ENCODE measurements around the gene BACH1.
"Not testable (repeated sequence)": the region's sequence is repeated elsewhere in the genome, so short reads cannot be mapped to it uniquely, and the experiment has no call there.

Gene BACH1

DNA sequence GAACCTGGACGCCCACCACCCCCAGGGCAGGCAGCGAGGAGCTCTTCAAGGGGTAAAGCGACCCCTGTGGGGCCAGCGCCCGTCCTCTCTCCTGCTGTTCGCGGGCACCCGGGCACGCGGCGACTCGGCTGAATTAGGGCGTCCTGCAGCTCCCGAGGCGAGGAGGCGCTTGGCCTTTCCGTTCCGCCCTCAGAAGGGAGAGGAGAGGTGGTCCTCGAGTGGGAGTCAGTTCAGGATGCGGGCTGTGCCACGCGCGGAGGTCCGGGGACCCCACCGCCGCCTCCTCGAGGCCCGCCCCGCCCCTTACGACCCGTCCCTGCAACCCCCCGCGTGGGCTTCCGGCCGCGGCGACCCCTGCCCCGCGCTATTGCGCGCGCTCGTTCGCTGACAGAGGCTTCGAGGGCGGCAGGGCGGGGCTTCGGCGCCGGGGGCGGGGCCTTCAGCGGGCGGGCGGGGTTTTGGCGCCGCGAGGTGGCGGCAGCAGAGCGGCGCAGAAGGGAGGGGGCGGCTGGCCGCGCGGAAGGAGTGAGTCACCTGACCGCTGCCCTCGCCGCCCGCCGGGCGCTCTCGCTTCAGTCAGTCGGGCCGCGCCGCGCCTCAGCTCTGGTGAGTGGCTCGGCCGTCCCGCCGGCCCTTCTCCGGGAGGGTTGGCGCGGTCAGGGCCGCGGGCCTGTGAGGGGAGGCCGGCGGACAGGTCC lies at the start of gene BACH1:
Gene BACH1 (plus strand): TSS at position 575 of the 698 bp plus-strand sequence. CDS start 22,359 bp downstream, outside the sequence.
- DNase-seq (ENCODE audit: low spot score) = peak; percentile 88

DNA sequence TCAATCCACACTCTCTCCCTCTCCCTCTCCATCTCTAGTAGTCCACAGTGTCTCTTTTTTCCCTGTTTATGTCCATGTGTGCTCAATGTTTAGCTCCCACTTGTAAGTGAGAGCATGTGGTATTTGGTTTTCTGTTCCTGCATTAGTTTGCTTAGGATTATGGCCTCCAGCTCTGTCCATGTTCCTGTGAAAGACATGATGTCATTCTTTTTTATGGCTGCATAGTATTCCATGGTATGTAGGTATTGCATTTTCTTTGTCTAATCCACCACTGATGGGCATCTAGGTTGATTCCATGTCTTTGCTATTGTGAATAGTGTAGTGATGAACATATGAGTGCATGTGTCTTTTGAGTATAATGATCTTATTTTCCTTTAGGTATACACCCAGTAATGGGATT lies 49.4 kb upstream of the BACH1 start:
- not testable (repeated sequence) for DNase-seq (ENCODE audit: low spot score)

- no peak for DNase-seq (ENCODE audit: low spot score)
These were observed 48.1 kb upstream of the BACH1 start for GRCh38 chr21:29250636-29251035.

GRCh38 chr21:29253861-29254260 lies 44.9 kb upstream of the BACH1 start:
- not testable (repeated sequence) for DNase-seq (ENCODE audit: low spot score)

DNA sequence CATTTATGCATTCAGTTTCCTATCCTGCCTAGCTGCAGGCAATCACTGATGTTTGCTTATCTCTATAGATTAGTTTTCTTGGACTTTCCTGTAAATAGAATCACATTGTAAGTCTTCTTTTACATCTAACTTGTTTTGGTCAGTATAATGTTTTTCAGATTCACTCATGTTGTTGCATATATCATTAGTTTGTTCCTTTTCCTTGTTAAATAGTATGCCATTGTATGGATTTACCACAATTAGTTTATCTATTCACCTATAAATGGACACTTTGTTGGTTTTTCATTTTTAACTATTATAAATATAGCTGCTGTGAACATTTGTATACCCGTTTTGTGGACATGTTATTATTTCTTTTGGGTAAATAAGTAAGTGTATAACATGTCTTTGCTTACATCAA lies 44.2 kb upstream of the BACH1 start:
- no peak for DNase-seq (ENCODE audit: low spot score)

DNA sequence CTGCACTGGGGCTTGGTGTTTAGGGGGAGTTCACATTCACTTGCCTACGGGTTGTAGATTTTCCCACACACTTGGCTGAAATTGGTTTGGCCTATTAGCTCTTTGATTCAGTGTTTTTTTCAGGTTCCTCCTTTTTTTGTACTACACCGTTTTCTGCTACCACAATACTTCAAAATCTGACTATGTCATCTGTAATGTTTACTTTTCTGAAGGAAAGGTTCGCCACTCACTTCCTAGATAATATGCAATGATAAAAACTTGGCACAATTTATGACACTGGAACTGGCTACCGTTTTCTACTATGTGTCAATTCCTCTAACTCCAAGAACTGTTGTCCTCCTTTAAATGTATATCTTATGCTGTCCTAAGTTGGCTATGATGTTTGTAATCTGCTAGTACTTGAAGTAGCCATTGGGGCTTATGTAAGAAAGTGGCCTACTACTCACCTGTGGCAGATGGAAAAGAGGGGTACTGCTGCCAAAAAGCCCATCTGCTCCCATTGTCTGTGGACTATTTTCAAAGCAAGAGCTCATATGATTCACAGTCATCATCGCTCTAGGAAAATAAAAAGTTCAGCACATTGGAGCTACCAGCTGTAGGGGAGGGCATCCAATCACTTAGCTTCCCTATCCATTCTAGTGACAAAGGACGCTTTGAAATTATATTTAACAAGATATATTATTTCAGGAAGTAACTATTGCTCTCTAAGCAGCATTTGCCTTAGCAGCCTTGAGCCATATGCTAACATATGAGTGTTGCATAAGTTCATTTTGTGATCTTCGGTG lies 42.4 kb upstream of the BACH1 start:
- no peak for DNase-seq (ENCODE audit: low spot score)

- no peak for DNase-seq (ENCODE audit: low spot score)
These were observed 41.0 kb upstream of the BACH1 start for GRCh38 chr21:29257701-29258100.

GRCh38 chr21:29258626-29259338 lies 39.9 kb upstream of the BACH1 start:
- DNase-seq (ENCODE audit: low spot score) = no peak

- DNase-seq (ENCODE audit: low spot score) = no peak
These were observed 38.3 kb upstream of the BACH1 start for GRCh38 chr21:29260461-29260860.

DNA sequence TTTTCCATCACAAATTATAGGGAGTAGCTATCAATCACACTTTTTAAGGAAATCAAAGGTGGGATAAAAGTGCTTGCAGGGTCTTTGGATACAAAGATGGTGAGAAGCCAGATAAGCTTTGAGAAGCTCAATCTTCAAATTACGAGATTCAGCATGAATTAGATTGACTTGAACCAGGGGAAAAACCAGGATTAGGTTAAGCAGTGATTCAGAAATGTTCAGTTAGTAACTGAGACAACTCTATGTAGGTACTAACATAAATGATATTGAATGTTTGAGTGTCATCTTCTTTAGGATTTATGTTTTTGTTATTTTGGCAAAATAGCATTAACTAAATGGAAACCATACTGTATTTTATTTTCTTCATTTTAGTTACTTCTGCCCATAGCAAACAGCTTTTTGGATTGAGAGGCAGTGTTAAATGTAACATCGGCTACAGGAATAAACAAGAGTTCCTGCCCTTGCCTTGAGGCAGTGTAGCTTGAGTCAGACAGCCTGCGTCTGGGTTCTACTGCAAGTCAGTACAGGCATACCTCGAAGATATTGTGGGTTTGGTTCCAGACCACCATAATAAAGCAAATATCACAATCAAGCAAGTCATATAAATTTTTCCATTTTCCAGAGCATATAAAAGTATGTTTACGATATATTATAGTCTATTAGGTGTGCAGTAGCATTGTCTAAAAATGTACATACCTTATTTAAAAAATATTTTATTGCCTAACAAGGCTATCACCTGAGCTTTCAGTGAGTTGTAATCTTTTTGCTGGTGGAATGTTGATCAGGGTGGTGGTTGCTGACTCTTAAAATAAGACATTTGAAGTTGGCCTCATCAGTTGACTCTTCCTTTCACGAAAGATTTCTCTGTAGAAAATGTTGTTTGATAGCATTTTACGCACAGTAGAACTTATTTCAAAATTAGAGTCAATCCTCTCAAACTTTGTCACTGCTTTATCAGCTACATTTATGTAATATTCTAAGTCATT lies 36.9 kb upstream of the BACH1 start:
- DNase-seq (ENCODE audit: low spot score) = no peak

DNA sequence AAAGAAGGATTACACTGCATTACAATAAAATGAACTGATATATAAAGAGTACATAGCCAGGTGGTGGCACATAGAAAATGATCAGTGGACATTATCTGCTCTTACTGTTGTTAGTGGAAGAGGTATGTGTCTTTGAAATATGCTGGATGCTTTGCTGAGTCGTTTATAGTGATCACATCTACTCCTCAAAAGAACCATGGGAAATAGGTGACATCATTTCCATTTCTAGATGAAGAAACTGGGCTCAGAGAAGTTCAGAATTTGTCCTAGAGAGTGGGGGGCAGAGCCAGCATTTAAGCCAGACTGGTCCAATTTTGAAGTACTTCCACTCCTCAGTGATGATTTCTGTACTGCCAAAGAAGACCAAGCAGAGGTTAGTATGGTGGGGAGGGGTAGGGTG lies 34.0 kb upstream of the BACH1 start:
- no peak for DNase-seq (ENCODE audit: low spot score)

DNA sequence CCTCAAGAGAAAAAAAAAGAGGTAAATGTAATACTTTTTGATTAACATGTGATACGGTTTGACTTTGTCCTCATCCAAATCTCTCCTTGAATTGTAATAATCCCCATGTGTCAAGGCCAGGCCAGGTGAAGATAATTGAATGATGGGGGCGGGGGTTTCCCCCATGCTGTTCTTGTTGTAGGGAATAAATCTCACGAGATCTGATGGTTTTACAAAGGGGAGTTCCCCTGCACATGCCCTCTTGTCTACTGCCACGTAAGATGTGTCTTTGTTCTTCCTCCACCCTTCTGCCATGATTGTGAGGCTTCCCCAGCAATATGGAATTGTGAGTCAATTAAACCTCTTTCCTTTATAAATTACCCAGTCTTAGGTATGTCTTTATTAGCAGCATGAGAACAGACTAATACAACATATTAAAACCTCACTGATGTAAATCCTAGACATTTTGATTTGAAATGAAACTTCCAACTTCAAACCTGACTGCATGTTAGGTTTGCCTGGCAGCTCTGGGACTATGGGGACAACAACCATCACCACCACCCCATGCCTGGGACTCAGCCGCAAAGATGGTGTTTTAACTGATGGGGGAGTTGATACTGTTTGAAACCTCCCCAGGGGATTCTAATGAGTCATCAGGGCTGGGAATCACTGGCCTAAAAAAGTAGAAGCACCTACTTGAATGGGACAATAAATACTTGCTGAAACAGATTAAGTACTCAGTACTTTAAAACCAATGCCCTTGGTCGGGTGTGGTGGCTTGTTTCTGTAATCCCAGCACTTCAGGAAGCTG lies 32.8 kb upstream of the BACH1 start:
- no peak for DNase-seq (ENCODE audit: low spot score)

GRCh38 chr21:29267666-29268065 lies 31.1 kb upstream of the BACH1 start:
- DNase-seq (ENCODE audit: low spot score) = no peak

DNA sequence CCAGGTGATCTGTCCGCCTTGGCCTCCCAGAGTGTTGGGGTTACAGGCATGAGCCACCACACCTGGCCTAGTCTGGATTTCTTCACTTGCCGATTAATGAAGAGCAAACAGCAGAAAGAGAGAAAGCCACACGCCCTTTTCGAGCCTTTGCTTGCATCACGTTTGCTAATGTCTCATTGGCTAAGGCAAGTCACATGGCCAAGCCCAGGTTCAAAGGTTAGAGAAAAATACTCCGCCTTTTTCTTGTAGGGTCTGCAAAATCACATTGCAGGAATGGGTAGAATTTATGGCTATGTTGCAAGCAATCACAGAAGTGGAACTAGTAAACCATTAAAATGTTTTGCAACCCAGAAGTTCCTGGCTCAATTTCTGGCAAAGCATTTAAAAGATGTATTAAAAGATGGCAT lies 26.8 kb upstream of the BACH1 start:
- no peak for DNase-seq (ENCODE audit: low spot score)

DNA sequence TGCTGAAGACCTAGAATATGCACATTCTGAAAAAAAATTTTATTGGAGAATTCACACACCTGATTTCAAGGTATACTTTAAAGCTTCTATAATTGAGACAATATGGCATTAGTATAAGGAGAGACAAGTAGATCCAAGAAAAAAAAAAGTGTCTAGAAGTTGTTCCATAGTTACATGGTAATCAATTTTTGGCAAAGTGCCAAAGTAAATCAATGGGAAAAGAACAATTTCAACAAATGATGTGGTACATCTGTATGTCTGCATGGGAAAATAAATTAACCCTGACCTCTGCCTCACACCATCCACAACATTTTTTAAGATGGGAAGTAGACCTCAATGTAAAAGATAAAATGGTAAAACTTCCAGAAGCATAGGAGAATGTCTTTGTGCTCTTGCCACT lies 21.3 kb upstream of the BACH1 start:
- DNase-seq (ENCODE audit: low spot score) = no peak

- DNase-seq (ENCODE audit: low spot score) = no peak
These were observed 19.2 kb upstream of the BACH1 start for GRCh38 chr21:29279558-29279957.

DNA sequence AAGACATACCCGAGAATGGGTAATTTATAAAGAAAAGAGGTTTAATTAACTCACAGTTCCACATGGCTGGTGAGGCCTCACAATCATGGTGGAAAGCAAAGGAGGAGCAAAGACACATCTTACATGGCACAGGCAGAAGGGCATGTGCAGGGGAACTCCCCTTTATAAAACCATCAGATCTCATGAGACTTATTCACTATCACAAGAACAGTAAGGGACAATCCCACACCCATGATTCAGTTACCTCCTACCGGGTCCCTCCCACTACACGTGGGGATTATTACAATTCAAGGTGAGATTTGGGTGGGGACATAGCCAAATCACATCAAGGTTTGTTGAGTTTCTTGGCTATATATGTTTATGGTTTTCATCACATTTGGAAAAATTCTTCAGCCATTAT lies 16.9 kb upstream of the BACH1 start:
- DNase-seq (ENCODE audit: low spot score) = not testable (repeated sequence)

DNA sequence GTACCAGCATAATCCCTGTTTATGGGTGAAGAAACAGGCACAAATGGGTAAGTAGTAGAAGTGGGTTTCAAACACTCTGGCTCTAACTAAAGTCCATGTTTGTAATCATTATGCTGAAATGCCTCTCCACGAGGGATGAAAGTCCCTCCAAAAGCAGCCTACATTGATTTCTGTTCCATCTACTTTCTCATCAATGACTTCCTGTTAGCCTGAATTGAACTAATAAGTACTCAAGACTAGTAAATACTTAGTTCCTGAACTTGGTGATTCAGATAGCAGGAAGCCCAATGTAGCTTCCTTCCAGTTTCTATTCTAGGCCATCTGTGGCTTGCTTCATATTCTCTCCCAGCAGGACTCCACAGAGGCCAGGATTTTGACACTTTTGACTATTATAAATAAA lies 11.3 kb upstream of the BACH1 start:
- no peak for DNase-seq (ENCODE audit: low spot score)

DNA sequence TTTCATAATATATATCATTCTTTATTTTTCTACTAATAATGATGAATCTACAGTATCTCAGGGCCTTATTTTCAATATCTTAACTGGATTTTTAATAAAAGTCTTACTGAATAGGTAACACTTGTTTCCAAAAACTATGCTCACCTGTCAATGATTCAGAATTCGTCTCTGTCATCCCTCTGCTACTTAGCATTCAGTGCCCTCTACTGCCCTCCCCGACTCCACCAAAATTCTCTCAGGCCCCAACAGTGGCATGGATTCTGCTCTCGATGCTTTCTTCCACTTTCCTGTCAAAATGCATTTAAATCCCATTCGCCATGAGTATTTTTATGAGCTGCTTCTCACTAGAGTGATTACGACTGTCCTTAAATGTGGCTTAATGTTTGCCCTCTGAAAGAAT lies 10.5 kb upstream of the BACH1 start:
- no peak for DNase-seq (ENCODE audit: low spot score)

GRCh38 chr21:29289317-29289716 lies 9.4 kb upstream of the BACH1 start:
- DNase-seq (ENCODE audit: low spot score) = no peak

- no peak for DNase-seq (ENCODE audit: low spot score)
These were observed 8.5 kb upstream of the BACH1 start for GRCh38 chr21:29290240-29290639.

Data from CD4-positive, alpha-beta T cell treated with Interleukin-2 at 100 ng/mL for 4 hours (primary cell).